MCF 10A (cell line): ENCODE results near the gene SERPINB6. TPM values are rescaled to one million over a fixed set of nuclear protein-coding genes. Genes with fewer than 3 reads are reported as not detected.

ENCODE experiments used
- BruUV-seq: library from RNA; stranded (reverse); fragments of 400-500 nt; replicated peaks from 2 replicates; lab custom pipeline; 2021; lab: Mats Ljungman, UMichigan
- CTCF ChIA-PET: fragments of 300-600 bp; sonication (Branson Sonifier 250); formaldehyde crosslinking; extraction: SDS; loops from one replicate; lab custom pipeline; 2021; ENCODE audit warnings: antibody characterized with exemption, inconsistent platforms; lab: Yijun Ruan, JAX
- POLR2A ChIA-PET: fragments of 300-600, 350-650 bp; sonication (Branson Sonifier 250); formaldehyde crosslinking; extraction: SDS; loops from one replicate; lab custom pipeline; 2020; ENCODE audit warnings: antibody characterized with exemption, inconsistent platforms; lab: Yijun Ruan, JAX
- DNase-seq: peaks from one replicate; pipeline ENCODE4 v3.0.0-alpha.2; 2018; ENCODE audit not compliant: unreplicated experiment
- H3K27ac Mint-ChIP-seq: one replicate; pipeline ENCODE4 v1.8.0; 2022; ENCODE audit warnings: mild to moderate bottlenecking, low read depth, mixed read lengths; ENCODE audit not compliant: unreplicated experiment
- H3K27me3 Mint-ChIP-seq: one replicate; pipeline ENCODE4 v1.8.0; 2022; ENCODE audit warnings: mixed read lengths; ENCODE audit not compliant: insufficient read depth, unreplicated experiment
- H3K36me3 Mint-ChIP-seq: one replicate; pipeline ENCODE4 v1.8.0; 2022; ENCODE audit warnings: mild to moderate bottlenecking, moderate library complexity, mixed read lengths; ENCODE audit not compliant: insufficient read depth, unreplicated experiment
- H3K4me1 Mint-ChIP-seq: one replicate; pipeline ENCODE4 v1.8.0; 2022; ENCODE audit warnings: mixed read lengths; ENCODE audit not compliant: insufficient read depth, unreplicated experiment
- H3K4me3 Mint-ChIP-seq: one replicate; pipeline ENCODE4 v1.8.0; 2022; ENCODE audit warnings: mild to moderate bottlenecking, moderate library complexity, mixed read lengths; ENCODE audit not compliant: unreplicated experiment
- H3K9me3 Mint-ChIP-seq: one replicate; pipeline ENCODE4 v1.8.0; 2022; ENCODE audit warnings: mixed read lengths; ENCODE audit not compliant: unreplicated experiment
- CTCF ChIP-seq: fragments of 200-600 bp; IDR thresholded peaks from one replicate; pipeline ENCODE4 v1.8.0; 2022; ENCODE audit warnings: antibody characterized with exemption, mild to moderate bottlenecking; ENCODE audit not compliant: unreplicated experiment
- intact Hi-C: fragments of 100-400 bp; cut with micrococcal nuclease; formaldehyde crosslinking; loops from 2 replicates; pipeline ENCODE4 v1.14.1; 2022
- total RNA-seq: library from RNA; stranded (reverse); gene quantifications from 2 replicates; pipeline ENCODE4 v1.2.3, GENCODE V29; 2022

The SERPINB6 gene
- total RNA-seq, 1 experiment from 2014 or later, result 75.6 TPM

GRCh38 chr6:2921520-2922115 is 49.7 kb downstream of the SERPINB6 start:
- ChIA-PET CTCF (interaction anchor here (0.9 to 2.9 kb wide), 4 partner anchors 10 to 142 kb away, joined by 3 to 11 read pairs (median 4); no protein-coding TSS in a partner anchor), POLR2A (interaction anchor here (0.6 kb wide), 1 partner anchor 87 kb away, joined by 4 read pairs; no protein-coding TSS in a partner anchor)
- H3K4me1 Mint-ChIP-seq, result no peaks in the 10 kb centered on the region
- no TSS peak for BruUV-seq
- no peak overlapping the region for H3K4me3 Mint-ChIP-seq
- H3K27me3 Mint-ChIP-seq, result no peaks in the 10 kb centered on the region
- intact Hi-C loops, result no loop called here
- H3K36me3 Mint-ChIP-seq, result no peaks in the 10 kb centered on the region
- no peak for DNase-seq
- TF ChIP-seq CTCF, result no peak
- no peak overlapping the region for H3K27ac Mint-ChIP-seq
- H3K9me3 Mint-ChIP-seq, result no peaks in the 10 kb centered on the region

GRCh38 chr6:2920671-2921112 is 50.7 kb downstream of the SERPINB6 start:
- H3K4me3 Mint-ChIP-seq, result no peak overlapping the region
- no peaks in the 10 kb centered on the region for H3K27me3 Mint-ChIP-seq
- BruUV-seq, result no TSS peak
- no peak for DNase-seq
- TF ChIP-seq CTCF, result no peak
- no peaks in the 10 kb centered on the region for H3K9me3 Mint-ChIP-seq
- ChIA-PET CTCF (interaction anchor here (1.2 to 1.6 kb wide), 2 partner anchors 11 to 12 kb away, joined by 6 read pairs; no protein-coding TSS in a partner anchor), POLR2A (no interaction called here)
- no peaks in the 10 kb centered on the region for H3K36me3 Mint-ChIP-seq
- no peaks in the 10 kb centered on the region for H3K4me1 Mint-ChIP-seq
- intact Hi-C loops, result no loop called here
- no peak overlapping the region for H3K27ac Mint-ChIP-seq

- DNase-seq, result no peak
- no peaks in the 10 kb centered on the region for H3K4me1 Mint-ChIP-seq
- no peaks in the 10 kb centered on the region for H3K27me3 Mint-ChIP-seq
- H3K9me3 Mint-ChIP-seq, result no peaks in the 10 kb centered on the region
- POLR2A ChIA-PET, result no interaction called here
- TF ChIP-seq CTCF, result no peak
- intact Hi-C loops, result no loop called here
- CTCF ChIA-PET, result interaction anchor here (0.5 to 1.6 kb wide), 3 partner anchors 12 to 22 kb away, joined by 4 to 6 read pairs (median 6); no protein-coding TSS in a partner anchor
- H3K27ac Mint-ChIP-seq, result no peak overlapping the region
- H3K4me3 Mint-ChIP-seq, result no peak overlapping the region
- no TSS peak for BruUV-seq
- H3K36me3 Mint-ChIP-seq, result no peaks in the 10 kb centered on the region
These were observed 51.5 kb downstream of the SERPINB6 start for GRCh38 chr6:2919886-2920285.

GRCh38 chr6:2919401-2919800 is 52.0 kb downstream of the SERPINB6 start:
- Mint-ChIP-seq H3K4me1 (no peaks in the 10 kb centered on the region), H3K9me3 (no peaks in the 10 kb centered on the region), H3K27me3 (no peaks in the 10 kb centered on the region), H3K4me3 (no peak overlapping the region), H3K36me3 (no peaks in the 10 kb centered on the region), H3K27ac (no peak overlapping the region)
- no TSS peak for BruUV-seq
- POLR2A ChIA-PET, result no interaction called here
- DNase-seq, result no peak
- intact Hi-C loops, result no loop called here
- CTCF ChIA-PET, result no interaction called here
- TF ChIP-seq CTCF, result no peak
